SK-N-MC (cell line): ENCODE data around the gene USP31.

Source experiments
- DNase-seq: peaks from one replicate; pipeline ENCODE4 v3.0.0-alpha.2; 2011; ENCODE audit warnings: low read depth, low spot score
- H3K27ac ChIP-seq: fragments of 200-600 bp; sonication (generic); 2 replicates; pipeline ENCODE4 v1.5.1; 2016; ENCODE audit warnings: mixed run types
- H3K36me3 ChIP-seq: fragments of 200-600 bp; sonication (generic); 2 replicates; pipeline ENCODE4 v1.6.1; 2017; ENCODE audit warnings: antibody characterized with exemption, low read length, mixed read lengths; ENCODE audit not compliant: insufficient read depth
- H3K4me3 ChIP-seq: fragments of 200-600 bp; sonication (generic); 2 replicates; pipeline ENCODE4 v1.5.1; 2016
- H3K9ac ChIP-seq: fragments of 200-600 bp; sonication (generic); 2 replicates; pipeline ENCODE4 v1.8.0; 2017; ENCODE audit warnings: mixed run types, mixed read lengths; ENCODE audit not compliant: insufficient read length
- H3K9me3 ChIP-seq: fragments of 200-600 bp; sonication (generic); 2 replicates; pipeline ENCODE4 v1.6.1; 2017; ENCODE audit warnings: low read depth, mild to moderate bottlenecking, antibody characterized with exemption, low read length, moderate library complexity, mixed read lengths
- EZH2 ChIP-seq: fragments of 200-600 bp; sonication (generic); IDR thresholded peaks from one replicate; pipeline ENCODE4 v1.6.1; 2017; ENCODE audit warnings: antibody characterized with exemption
- FOXP2 ChIP-seq: optimal IDR thresholded peaks from 2 replicates; pipeline ENCODE3; 2011; ENCODE audit warnings: mild to moderate bottlenecking, moderate library complexity; ENCODE audit not compliant: insufficient read depth; ENCODE audit errors: extremely low read length, control extremely low read depth
- POLR2AphosphoS5 ChIP-seq: IDR thresholded peaks from 2 replicates; pipeline ENCODE4 v1.6.1; 2012; ENCODE audit warnings: mild to moderate bottlenecking, low read depth, low read length, borderline replicate concordance

USP31 gene

DNA sequence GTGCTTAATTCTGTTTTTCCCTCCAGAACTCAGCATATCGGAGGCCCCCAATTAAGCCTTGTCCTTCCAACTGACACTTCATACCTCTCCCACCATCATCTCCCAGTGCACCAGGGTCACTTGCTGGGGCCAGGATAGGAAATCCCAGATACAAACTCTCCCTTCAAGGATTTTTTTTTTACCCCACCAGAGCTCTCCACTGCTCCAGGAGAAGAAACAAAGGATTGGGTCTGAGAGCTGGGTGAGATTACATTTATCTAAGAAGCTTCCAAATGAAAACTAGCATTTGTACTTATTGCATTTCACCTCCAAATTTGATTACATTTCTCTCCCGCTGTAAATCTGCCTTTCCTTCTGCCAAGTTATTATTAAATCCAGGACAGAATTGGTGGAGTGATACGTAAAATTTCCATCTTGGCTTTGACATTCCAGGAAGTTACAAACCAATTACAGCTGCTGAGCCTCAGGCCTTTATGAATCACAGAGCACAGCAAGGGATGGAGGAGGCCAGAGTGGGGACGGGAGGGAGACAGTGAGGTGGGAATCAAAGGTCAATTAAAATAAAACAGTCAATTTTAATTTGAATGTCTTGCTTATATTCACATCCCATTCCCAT, 123.5 kb downstream of the USP31 start:
- TF ChIP-seq FOXP2 = no peak
- TF ChIP-seq EZH2 = no peak
- TF ChIP-seq POLR2AphosphoS5 = no peak
- no peak for DNase-seq
- no peak overlapping the region for H3K4me3 ChIP-seq
- H3K36me3 ChIP-seq = no peaks in the 10 kb centered on the region
- no peak overlapping the region for H3K27ac ChIP-seq
- H3K9ac ChIP-seq = no peak overlapping the region
- no peaks in the 10 kb centered on the region for H3K9me3 ChIP-seq

DNA sequence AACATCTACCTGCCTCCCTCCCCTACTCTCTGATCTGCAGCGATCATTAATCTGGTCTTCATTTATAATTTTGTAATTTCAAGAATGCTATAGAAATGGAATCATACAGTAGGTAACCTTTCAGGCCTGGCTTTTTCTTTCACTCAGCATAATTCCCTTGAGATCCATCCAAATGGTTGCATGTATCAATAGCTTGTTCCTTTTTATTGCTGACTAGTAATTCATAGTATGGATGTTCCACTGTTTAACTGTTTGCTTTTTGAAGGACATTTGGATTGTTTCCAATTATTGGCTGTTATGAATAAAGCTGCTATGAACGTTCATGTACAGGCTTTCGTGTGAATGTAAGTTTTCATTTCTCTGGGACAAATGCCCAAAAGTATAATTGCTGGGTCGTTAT, 125.2 kb downstream of the USP31 start:
- Histone ChIP-seq H3K27ac (no peak overlapping the region), H3K4me3 (no peak overlapping the region), H3K36me3 (no peaks in the 10 kb centered on the region), H3K9me3 (no peaks in the 10 kb centered on the region), H3K9ac (no peak overlapping the region)
- TF ChIP-seq POLR2AphosphoS5 = no peak
- TF ChIP-seq EZH2 = no peak
- TF ChIP-seq FOXP2 = no peak
- no peak for DNase-seq

DNA sequence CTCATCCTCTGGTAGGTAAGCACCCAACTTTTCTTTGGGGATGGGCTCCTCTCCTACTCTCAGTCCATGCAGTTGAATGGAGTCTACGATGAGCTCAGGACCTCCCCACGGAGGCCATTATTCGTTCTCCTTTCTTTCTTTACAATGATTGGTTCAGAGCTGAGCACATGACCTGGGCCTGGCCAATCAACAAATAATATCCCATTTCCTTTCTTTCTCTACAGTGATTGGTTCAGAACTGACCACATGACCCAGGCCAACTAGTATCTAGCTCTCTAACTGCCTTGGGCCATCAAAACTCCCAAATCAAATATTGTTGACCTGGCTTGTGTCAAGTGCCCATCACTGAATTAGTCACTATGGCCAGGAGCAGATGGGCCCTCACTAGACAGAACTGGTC, 129.2 kb downstream of the USP31 start:
- DNase-seq = no peak
- Histone ChIP-seq H3K27ac (no peak overlapping the region), H3K9me3 (no peaks in the 10 kb centered on the region), H3K36me3 (no peaks in the 10 kb centered on the region), H3K9ac (no peak overlapping the region), H3K4me3 (no peak overlapping the region)
- TF ChIP-seq EZH2 (no peak), FOXP2 (no peak), POLR2AphosphoS5 (no peak)

DNA sequence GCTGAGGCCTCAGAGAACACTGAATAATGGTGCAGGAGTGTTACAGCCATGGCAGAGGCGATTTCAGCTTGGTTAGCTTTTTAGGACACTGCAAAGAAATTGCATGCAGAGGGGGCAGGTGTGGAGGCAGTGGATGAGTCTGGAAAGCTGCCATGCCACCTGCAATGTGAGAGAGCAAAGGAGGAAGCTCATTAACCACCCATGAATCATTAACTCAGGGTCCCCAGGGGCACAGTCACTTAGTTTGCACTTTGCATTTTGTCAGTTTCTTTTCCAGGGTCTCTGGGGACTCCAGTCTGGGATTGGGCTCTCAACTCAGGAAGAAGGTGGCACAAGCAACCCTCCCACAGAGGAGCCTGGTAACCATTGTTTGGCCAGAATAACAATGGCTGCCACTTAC, 132.9 kb downstream of the USP31 start:
- H3K36me3 ChIP-seq = no peaks in the 10 kb centered on the region
- no peak overlapping the region for H3K9ac ChIP-seq
- no peak overlapping the region for H3K4me3 ChIP-seq
- no peak for DNase-seq
- H3K9me3 ChIP-seq = no peaks in the 10 kb centered on the region
- H3K27ac ChIP-seq = no peak overlapping the region
- no peak for TF ChIP-seq POLR2AphosphoS5
- TF ChIP-seq FOXP2 = no peak
- no peak for TF ChIP-seq EZH2

DNA sequence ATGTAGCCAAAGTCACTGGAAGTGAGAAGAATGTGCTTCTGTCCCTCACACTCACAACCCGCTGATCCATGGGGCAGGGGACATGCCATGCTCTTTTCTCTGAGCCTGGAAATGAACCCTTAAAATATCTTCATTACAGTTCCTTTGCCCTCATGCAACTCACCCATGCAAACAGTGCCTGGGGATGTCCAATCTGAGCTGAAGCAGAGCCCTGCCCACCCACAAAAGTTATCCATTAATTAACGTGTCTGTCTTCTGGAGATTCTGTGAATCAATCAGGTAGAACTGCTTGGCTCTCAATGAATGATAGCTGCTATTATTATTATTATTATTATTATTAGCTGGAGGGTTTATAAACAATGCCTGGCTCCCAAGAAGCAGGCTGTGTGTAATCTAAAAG, 133.7 kb downstream of the USP31 start:
- Histone ChIP-seq H3K36me3 (no peaks in the 10 kb centered on the region), H3K9me3 (no peaks in the 10 kb centered on the region), H3K27ac (no peak overlapping the region), H3K9ac (no peak overlapping the region), H3K4me3 (no peak overlapping the region)
- TF ChIP-seq EZH2 = no peak
- no peak for TF ChIP-seq POLR2AphosphoS5
- TF ChIP-seq FOXP2 = no peak
- no peak for DNase-seq

DNA sequence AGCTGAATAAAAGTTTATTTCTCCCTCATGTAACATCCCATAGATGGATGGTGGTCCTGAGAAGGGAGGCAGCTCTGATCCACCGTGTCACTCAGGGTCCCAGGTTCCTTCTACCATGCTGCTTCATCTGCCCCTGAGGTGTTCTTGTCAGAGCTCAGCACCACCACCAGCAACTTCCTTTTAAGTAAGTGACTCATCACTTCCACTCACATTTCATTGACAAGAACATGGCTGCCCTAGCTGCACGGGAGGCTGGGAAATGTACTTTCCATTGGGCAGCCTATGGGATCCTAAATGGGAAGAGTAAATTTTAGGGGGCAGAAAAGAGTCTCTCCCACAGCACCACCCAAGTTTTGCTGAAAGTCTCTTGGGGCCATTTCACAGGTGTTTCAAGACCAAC, 134.7 kb downstream of the USP31 start:
- Histone ChIP-seq H3K9me3 (no peaks in the 10 kb centered on the region), H3K9ac (no peak overlapping the region), H3K27ac (no peak overlapping the region), H3K4me3 (no peak overlapping the region), H3K36me3 (no peaks in the 10 kb centered on the region)
- no peak for DNase-seq
- no peak for TF ChIP-seq EZH2
- TF ChIP-seq POLR2AphosphoS5 = no peak
- TF ChIP-seq FOXP2 = no peak
